ENCODE data around the gene ZNF580.

Gene ZNF580

DNA sequence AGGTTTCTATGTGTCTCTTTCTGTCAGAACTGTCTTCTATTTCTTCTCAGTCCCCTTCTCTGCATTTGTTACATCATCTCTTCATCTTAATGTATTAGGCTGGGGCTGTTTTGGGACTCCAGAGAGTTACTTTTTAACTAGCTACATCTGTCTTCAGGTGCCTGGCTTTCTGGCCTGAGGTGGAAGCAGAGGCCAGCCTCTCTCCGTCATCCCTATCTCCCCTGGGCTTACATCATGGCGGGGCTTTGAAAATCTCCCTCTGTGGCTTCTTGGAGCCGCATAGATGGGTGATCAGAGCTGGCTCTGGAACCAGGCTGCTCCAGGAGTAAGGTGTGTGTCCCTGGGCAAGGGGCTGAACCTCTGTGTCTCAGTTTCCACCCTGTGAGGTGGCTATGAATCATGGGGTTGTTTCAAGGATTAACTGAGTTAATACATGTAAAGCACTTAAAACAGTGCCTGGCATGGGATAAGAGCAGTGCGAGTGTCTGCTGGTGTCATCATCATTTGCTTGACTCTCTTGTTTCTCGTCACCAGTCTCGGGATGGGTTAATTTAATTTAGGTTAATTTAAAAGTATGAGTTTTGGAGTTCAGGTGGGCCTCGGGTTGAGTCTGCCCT lies 36.2 kb downstream of the ZNF580 start:
- no peak for DNase-seq (ENCODE audit: low read depth in 3 of 3)

DNA sequence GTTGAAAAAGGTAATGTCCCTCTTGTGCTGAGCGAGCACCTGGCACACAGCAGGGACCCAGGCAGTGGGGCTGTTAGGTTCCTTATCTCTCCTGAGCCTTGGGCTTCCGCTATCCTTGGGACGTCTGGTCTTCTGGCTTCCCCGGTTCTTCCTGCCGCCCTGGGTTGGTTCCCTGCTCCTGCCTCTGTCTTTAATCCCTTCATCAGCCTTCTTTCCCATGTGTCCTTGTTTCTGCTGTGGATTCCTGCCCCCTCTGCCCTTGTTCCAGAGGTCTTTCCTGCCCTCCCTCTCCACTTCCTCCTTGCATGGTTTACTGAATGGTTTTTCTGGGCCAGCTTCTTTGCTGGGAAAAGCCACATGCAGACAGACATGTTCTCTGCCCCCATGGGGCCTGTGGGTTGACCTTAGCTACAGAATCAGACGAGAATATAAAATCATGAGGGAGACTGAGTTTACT lies 36.8 kb downstream of the ZNF580 start:
- no peak for DNase-seq (ENCODE audit: low read depth in 3 of 3)

DNA sequence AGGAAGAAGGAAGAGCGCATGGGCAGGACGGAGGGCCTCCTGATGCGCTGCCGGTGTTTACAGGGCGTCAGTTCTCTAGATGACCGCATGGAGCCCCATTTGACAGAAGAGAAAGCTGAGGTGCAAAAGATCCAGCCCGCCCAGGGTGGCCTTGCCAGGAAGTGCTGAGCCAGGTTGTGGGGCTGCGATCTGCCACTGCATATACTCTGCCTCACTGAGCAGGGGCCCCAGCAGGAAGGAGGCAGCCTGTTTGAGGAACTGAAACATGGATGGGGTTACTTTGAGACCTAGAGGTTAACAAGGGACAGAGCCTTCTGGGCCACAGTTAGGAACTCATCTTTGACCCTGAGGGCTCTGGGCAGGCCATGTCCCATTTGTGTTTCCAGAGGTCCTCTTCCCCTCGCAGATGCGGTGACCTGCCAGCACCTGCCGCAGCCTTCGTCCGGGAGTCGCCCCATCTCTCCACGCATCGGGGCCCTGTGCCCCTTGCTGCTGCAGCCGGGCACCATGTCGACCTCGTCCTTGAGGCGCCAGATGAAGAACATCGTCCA lies 37.4 kb downstream of the ZNF580 start:
- DNase-seq (ENCODE audit: low read depth in 3 of 3) = no peak

DNA sequence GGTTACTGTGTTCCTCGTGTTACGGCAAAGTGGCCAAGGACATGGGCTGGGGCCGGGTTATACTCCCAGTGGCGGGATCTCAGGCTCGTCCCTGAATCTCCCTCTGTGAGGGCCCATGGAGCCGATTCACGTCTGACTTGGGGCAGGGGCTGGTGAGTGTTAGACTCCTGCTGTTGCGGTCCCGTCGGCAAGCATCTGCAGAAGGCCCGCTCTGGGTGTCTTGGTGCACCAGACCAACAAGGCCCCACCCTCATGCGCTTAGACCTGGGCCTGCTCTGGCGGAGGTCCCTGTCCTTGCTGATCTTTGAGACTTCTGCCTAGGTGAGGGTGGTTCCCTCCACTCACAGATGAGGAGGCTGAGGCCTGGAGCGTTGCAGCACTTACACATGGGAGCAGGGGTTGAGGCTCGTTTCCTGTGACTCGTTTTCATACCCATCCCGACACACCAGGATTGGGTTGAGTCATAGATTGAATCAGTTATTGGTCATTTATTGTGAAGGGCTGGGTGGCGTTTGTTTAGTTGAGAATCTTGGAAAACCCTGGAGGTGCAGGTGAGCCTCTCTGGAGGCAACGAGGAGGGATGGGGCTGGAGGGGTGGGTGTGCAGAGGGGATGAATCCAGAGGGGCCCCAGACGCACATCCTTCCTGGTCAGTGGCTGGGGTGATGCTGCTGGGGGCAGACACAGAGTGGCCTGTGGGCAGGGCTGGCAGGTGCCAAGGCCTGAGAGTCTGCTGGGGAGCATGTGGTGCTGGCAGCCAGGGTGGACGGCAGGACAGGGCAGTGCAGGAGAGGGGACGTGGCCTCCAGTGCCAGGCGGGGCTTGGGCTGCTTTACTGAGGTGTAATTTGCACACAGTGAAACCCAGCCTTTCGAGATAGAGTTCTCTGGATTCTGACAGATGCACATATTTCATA lies 38.8 kb downstream of the ZNF580 start:
- no peak for DNase-seq (ENCODE audit: low read depth in 3 of 3)

DNA sequence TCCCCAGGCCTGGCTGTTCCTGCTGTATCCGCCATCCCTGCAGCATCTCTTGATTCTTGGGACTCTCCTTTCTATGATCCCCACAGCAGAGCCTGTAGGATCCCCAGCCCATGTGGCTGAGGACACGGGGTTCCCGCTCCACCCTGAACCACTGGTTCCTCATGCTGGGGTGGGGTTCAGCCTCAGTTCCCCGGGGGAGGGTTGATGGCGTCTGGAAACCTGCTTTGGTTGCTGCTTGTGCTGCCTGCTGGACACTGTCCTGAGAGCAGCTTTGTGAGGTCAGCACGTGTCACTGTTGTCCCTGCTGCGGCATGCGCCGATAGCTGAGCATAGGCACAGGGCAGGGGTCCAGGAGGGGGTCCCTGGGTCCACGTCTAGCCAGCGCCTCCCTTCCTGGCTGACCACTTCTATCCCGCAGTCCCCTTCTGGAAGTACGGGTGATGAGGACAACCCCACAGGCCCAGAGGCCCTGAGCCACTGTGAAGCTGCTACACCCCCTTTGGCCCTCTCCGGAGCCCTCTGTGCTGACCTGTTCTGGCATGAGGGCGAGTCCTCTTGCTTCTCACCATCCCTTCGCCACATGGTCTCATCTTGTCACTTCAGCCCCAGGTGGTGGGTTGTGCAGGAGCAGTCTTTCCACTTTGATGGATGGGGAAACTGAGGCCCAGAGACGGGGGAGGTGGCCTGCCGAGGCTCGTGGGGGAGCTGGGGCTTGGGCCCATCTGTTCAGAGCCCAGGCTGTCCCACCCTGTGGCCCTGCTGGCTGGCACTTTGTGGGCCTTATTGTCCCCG lies 39.7 kb downstream of the ZNF580 start:
- no peak for DNase-seq (ENCODE audit: low read depth in 3 of 3)

DNA sequence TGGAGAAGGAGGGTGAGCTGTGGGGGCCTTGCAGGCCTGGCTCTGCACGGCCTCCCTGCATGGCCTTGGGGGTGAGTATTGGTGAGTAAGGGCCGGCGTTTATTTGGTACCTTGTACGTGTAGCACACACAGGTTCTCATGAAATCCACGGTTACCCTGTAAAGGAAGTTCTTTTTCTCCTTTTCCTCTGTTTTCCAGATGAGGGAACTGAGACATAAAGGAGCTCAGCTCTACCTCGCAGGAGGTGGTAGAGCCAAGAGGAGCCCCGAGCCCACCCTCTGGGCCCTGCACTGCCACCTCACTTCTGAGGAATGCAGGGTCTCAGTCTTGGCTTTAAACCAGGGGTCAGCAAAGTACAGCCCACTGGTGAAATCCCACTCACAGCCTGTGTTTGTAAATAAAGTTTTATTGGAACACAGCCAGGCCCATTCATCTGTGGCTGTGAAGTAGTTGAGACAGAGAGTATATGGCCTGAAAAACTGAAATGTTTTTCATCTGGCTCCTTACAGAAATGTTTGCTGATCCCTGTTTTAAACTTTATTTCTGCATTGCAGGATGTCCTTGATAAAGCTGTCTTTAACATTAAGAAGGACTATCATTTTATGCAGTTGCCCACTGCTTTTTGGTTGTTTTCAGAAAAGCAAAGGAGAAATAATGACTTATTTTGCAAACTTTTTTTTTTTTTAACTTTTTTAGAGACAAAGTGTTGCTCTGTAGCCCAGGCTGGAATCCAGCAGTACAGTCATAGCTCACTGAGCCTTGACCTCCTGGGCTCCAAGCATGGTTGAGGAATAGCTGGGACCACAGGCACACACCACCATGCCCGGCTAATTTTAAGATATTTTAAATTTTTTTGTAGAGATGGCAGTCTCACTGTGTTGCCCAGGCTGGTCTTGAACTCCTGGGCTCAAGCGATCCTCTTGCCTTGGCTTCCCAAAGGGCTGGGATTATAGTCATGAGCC lies 40.6 kb downstream of the ZNF580 start:
- DNase-seq (ENCODE audit: low read depth in 3 of 3) = no peak

DNA sequence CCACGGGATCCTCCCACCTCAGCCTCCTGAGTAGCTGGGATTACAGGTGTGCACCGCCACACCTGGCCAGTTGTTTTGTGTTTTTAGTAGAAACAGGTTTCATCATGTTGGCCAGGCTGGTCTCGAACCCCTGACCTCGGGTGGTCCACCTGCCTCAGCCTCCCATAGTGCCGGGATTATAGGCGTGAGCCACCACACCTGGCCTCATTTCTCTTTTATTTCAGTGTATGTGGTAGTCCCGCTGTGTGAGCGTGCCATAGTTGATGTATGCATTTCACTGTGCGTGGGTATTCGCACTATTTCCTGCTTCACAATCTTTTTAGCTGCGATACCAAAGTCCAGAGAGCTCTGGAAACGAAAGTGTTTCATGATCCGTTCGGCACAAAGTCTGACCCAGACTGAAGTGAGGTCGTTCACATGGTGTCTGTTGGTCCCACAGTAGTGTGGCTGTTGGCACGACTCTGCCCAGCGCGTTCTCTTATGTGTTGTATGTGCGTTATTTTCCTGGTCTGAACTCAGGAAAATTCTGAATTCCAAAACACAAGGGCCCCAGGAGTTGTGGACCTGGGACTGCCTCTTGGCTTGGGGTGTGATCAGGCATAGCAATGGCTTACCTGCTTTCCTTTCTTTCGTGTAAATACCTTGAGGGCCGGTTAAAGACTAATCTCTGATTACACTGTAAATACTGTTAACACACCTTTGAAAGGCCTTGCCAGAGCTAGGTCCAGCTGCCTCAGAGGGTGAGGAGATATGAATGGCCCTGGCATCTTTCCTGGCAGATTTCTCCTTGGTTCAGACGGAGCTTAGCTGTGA lies 42.9 kb downstream of the ZNF580 start:
- no peak for DNase-seq (ENCODE audit: low read depth in 3 of 3)

DNA sequence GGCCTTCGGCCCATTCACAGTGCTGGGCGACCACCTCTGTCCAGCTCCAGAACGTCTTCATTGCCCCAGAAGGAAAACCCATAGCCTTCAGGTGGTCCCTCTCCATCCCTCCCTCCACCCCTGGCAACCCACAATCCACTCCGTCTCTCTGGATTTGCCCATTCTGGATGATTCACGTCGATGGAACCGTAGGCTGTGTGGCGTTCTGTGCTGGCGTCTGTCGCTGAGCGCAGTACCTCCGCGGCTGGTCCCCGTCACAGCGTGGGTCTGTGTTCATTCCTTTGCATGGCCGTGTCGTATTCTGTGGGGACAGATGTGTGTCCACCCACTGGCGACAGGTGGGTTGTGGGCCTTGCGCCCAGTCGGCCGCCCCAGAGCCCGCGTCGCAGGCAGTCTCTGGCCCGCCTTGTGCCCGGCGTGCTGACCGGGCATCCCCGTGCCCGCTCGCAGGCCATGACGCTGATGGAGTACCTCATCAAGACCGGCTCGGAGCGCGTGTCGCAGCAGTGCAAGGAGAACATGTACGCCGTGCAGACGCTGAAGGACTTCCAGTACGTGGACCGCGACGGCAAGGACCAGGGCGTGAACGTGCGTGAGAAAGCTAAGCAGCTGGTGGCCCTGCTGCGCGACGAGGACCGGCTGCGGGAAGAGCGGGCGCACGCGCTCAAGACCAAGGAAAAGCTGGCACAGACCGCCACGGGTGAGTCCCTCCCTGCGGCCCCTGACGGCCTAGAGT lies 44.3 kb downstream of the ZNF580 start:
- DNase-seq (ENCODE audit: low read depth in 3 of 3) = no peak

DNA sequence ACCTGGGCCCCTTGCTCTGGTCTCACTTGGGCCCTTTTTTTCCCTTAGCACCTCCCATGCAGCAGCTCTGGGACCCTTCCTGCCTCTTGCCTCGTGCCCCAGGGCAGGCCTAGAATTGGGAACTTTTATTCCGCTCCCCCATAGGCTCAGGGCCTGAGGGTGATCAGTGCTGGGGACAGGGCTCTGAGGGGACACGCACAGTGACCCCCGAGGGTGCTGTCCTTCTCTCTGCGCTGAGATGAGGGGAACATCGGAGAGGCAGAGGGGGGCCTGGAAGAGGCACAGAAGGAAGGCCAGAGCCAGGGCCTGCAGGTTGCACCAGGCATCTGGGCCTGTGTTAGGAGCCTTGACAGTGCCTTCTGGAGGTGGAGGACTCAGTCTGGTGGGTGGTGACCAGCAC lies 45.0 kb downstream of the ZNF580 start:
- no peak for DNase-seq (ENCODE audit: low read depth in 3 of 3)

DNA sequence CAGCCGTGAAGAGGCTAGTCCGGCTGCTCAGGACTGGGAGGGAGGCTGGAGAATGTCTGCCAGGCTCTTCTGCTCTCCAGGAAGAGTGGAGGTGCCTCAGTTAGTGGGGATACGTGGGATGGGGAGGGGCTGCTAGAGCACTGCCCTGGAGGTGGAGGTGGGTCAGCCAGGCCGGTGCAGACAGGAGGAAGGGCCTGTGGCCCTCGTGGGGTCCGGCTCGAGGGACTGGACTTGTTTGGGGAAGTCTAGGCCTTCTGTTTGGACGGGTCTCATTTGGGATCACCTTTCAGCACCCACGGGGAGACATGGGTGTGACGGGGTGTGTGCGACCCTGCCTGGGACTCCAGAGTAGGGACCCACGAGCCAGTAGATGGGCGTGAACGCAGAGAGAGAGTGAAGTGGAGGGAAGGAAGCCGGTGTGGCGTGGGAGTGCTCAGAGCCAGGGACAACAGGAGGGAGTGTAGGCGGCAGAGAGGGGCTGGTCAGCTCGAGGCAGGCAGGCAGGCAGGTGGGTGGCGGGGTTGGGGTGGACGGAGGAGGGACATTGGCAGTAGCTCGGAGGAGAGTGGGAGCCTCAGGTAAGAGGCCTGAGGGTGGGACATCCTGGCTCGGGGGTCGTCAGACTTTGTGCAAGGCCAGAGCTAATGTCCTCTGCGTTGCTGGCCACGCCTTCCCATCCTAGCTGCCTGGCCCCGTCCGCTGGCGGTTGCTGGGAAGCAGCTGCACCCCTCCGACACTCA lies 45.7 kb downstream of the ZNF580 start:
- DNase-seq (ENCODE audit: low read depth in 3 of 3) = no peak

DNA sequence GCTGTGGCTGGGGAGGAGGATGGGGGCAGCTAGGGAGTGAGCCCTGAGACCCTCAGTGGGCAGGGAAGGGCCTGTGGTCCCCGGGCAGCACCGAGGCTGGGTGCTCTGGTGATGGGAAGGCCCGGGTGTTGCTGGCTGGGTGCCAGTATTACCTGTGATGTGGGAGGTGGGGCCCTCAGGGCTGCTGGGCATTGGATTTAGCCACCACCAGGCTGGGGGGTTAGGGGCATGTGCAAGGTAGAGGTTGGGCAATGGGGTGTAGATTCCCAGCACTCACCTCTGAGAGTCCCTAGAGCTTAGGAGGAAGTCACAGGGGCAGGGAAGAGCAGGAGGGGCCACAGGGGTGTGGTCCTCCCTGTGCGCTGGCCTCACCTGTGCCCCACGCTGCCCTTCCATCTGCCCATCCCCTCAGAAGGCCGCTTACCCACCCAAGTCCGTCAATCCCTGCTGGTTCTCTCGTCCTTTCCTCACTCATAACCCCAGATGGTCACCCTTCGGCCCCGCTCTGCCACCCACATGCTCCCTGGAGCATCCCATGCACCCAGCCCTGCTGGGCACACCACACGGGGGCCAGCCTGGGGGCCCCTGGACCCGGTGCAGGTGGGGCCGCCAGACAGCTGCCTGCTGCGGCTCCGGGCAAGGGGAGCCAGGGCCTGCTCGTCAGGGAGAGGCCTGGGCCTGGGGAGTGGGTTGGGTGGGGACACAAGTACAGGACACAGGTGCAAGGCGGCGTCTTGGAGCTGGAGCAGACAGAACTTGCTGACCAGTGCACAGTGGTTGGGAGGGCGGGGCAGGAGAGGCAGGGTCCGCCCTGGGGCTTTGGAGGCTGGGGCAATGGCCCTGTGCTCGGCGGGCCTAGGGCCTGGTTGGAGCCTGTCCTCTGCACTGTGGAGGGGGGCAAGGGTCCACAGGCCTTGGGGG lies 46.7 kb downstream of the ZNF580 start:
- no peak for DNase-seq (ENCODE audit: low read depth in 3 of 3)

DNA sequence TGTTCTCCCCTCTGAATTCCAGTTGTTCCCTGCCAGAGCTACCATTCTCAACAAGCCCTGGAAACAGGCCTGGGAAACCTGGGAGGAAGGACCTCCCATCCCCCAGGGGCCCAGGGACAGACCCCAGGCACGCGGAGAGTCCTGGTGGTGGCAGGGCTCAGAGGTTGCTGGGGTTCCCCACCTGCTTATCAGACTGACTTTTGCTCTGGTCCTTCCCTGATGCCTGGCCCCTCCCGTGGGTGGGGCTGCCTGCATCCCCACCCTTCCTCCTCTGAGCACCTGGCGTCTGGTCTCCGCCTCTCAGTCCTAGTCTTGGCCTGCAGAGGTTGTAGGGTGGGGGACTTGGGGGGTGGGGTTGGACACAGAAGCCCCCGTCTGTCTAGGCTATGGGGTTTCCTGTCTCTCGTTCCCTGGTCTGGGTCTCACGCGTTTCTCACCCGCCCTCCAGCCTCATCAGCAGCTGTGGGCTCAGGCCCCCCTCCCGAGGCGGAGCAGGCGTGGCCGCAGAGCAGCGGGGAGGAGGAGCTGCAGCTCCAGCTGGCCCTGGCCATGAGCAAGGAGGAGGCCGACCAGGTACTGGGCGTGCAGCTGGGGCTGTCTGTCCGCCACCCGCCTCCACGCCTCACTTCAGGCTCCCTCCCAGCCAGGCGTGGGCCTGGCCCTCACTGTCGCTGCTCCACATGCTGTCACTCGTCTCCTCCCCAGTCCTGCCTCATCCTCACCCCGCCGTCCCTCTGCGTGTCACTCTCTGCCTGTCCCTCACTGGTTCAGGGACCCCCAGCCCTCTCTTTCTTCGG lies 47.8 kb downstream of the ZNF580 start:
- no peak for DNase-seq (ENCODE audit: low read depth in 3 of 3)

DNA sequence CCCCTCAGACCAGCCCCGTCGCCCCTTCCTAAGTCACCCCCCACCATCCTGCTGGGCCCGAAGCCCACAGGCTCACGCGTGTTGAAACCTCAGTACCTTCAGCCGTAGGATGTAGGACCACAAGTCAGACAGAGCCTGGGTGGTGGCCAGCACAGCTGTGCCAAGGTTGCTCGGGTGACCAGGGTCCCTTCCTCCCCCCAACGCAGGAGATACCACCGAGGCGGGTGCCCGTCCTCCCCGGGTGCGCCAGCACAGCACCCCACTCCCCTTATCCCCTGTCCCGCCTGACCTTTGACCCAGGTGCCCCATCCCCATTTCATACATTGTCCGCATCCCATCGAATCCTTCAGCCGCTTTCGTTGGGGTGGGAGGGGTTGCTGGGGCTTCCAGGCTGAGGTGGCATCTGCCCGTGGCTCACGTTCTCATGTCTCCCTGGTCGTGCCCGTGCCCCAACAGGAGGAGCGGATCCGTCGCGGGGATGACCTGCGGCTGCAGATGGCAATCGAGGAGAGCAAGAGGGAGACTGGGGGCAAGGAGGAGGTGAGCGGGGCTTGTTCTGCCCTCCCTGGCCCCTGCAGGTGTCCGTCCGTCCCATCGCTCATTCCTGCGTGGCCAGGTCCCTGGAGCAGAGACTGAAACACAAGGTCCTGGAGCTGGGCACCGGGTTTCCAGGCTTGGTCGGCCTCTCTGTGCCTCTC lies 48.8 kb downstream of the ZNF580 start:
- DNase-seq (ENCODE audit: low read depth in 3 of 3) = no peak

DNA sequence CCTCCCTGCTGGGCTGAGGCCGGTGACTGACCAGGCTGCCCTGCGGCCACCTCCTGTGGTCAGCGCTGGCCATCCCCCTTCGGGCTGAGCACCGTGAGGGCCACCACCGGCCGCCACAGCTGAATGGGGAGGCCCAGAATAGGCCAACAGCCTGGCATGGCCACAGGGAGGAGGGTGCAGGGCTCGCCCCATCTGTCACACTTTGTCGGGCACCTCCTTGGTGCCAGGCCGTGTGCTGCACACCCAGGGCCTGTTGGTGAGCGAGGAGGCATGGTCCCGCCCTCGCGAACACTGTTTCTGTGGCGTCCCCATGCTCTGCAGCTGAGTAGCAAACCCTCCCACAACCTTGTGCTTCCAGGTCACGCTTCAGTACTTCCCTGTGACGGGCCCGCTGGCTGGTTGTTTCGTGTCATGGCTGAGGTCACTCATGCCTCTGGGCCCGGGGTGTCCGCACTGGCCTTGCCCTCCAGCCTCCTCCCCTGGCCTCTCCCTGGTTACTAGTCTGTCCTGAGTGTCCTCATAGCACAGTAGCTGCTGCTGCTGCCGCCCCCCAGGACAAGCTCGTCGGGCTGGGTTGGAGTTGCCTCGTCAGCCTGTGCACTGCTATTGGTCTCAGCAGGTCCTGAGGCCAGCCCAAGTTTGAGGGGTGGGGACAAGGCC lies 49.4 kb downstream of the ZNF580 start:
- DNase-seq (ENCODE audit: low read depth in 3 of 3) = no peak

DNA sequence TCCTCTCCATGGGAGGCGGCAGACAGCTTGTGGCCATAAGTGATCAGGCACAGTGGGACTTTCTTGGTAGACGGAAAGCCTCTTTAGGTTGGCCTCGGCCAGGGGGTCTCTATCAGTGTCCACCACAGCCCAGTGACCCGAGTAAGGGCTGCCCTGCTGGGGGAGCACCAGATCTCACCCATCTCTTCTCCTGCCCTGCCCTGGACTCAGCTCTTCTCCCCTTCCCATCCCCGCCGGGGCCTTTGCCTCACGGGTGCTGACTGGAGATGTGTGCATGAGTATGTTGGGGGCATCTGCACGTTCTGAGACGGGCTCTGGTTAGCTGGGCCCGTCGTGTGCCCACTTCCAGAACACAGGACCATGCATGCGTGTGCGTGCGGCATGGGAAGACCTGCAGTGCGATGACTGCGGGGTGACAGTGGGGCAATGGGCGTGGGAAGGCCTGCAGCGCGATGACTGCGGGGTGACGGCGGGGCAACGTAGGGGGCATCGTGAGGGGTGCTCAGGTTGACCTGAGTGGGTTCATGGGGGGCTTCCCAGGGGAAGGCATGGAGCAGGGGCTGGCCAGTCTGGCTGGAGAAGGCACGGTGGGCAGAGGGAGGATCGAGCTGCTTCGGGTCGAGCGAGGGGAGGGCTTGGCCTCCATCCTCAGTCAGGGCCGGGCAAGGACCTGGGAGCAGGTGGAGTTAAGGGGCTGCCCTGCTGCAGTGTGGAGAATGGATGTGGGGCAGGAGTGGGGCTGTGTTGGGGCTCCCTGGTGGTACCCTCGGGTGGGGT lies 50.2 kb downstream of the ZNF580 start:
- DNase-seq (ENCODE audit: low read depth in 3 of 3) = no peak

Measured in stimulated activated CD4-positive, alpha-beta T cell treated with anti-CD3 and anti-CD28 coated beads, TNF-alpha, amount 100 ng/mL, for 24 hours (primary cell).